BE2C (cell line): ENCODE data around the gene LGALS3BP.

Source experiments
- DNase-seq: peaks from one replicate; pipeline ENCODE4 v3.0.0-alpha.2; 2020
- H3K27me3 ChIP-seq: fragments of 250-450 bp; sonication (Bioruptor Pico); 2 replicates; pipeline ENCODE4 v1.5.1; 2020; ENCODE audit warnings: mild to moderate bottlenecking
- H3K36me3 ChIP-seq: fragments of 250-450 bp; sonication (Bioruptor Pico); 2 replicates; pipeline ENCODE4 v1.5.1; 2020; ENCODE audit warnings: mild to moderate bottlenecking
- H3K4me1 ChIP-seq: fragments of 250-450 bp; sonication (Bioruptor Pico); 2 replicates; pipeline ENCODE4 v1.5.1; 2020
- H3K4me3 ChIP-seq: 2 replicates; pipeline ENCODE4 v1.5.1; 2011; ENCODE audit warnings: low read depth, low read length
- H3K9me3 ChIP-seq: fragments of 250-450 bp; sonication (Bioruptor Pico); 2 replicates; pipeline ENCODE4 v1.5.1; 2020
- CTCF ChIP-seq: IDR thresholded peaks from 2 replicates; pipeline ENCODE4 v1.5.1; 2012; ENCODE audit warnings: mild to moderate bottlenecking, low read depth, low read length

Gene LGALS3BP

DNA sequence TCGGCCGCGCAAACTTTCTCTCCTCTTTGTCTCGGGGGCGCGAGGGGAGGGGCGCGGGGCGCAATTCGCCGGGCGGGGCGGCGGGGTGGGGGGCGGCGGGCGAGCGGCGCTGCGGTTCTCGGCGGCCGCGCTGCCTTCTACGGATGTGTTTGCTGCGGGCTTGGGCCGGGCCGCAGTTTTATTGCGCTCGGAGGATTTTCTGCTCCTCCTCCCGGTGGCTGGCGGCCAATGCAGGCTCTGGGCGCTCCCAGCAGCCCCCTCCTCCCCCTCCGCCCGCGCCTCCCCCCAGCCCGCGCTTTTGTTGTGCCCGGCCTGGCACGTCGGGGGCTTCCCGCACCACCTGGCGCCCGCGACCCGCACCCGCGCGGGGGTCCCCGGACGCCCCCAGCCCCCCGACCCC, 54.5 kb downstream of the LGALS3BP start, which contains the start of gene TIMP2:
Gene TIMP2, minus strand, starts transcription at position 154 of the 400 bp plus-strand sequence. CDS start 299 bp downstream, outside the sequence.
- TF ChIP-seq CTCF = peak; percentile 21; the same call in 1 of the 2 replicates
- peaks cover 12% of the 10 kb centered on the region for H3K4me1 ChIP-seq
- H3K9me3 ChIP-seq = no peaks in the 10 kb centered on the region
- H3K4me3 ChIP-seq = peak within 1 kb of the TSS; percentile 61
- peak; percentile 93 for DNase-seq
- no peaks in the 10 kb centered on the region for H3K36me3 ChIP-seq
- H3K27me3 ChIP-seq = no peaks in the 10 kb centered on the region

DNA sequence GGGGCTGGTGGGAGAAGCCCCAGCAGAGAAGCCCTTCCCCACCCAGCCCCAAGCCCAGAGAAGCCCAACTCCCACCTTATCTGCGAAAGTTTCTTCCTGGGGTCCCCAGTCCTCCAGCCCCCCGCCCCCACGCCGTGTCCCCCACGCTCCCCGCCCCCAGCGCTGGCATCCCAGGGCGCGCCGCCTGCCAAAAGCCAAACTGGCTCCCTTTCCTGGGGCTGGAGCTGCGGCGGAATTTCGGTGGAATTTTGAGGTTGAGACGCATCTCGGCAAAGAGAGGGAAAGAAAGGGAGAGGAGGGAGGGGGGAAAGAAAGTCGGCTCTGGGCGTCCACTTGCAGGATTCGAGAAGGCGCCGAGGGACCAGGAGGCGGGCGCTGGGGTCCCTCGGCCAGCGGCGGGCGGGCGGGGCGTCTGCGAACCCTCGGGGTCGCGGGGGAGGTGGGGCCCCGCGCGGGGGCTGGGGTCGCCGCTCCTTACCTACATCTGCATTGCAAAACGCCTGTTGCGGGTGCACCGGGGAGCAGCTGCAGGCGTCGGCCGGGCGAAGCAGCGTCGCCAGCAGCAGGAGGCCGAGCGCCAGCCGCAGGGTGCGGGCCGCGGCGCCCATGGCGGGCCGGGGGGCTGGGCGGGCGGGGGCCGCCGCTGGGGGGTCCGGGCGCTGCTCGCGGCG, 55.1 kb downstream of the LGALS3BP start:
- DNase-seq = no peak
- Histone ChIP-seq H3K9me3 (no peaks in the 10 kb centered on the region), H3K4me3 (peak overlapping the region; percentile 61), H3K27me3 (no peaks in the 10 kb centered on the region), H3K4me1 (peaks cover 12% of the 10 kb centered on the region), H3K36me3 (no peaks in the 10 kb centered on the region)
- no peak for TF ChIP-seq CTCF

DNA sequence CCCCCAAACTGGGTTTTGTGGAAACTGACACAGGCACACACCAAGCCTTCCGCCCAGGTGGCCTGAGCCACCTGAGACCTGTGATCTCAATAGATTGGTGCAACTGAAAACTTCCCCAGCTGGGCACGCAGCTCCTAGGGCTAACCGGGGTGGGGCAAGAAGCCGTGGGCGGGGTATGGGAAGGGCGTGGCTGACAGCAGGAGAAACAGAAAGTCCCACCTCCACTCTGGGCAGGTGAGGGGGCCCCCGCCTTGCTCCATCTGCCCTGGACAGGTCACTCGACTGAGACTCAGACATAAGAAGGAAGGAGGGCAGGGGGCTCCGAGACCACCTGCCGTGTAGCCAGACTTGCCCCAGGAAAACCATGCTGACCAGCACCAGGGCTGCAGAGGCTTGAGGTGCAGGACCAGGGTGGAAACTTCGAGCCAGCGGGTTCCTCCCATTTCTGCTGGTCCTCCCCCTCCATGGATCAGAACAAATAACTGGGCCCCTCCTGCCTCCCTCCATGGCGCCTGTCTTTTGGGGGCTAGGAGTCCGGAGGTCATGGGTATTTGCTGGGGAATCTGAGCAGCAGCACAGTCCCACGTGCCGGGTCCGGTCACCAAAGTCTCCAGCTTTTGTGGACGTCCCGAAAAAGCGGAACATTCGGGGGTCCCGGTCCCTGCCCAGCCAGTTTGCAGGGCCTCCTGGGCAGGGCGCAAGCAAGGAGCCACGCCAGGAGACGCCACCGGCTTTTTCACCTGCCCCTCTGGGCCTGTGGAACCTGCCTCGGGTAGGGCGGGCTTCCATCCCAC, 55.9 kb downstream of the LGALS3BP start:
- no peak for DNase-seq
- peak overlapping the region; percentile 61 for H3K4me3 ChIP-seq
- H3K4me1 ChIP-seq = peaks cover 12% of the 10 kb centered on the region
- no peak for TF ChIP-seq CTCF
- no peaks in the 10 kb centered on the region for H3K36me3 ChIP-seq
- no peaks in the 10 kb centered on the region for H3K27me3 ChIP-seq
- H3K9me3 ChIP-seq = no peaks in the 10 kb centered on the region

GRCh38 chr17:78922816-78923498, 56.8 kb downstream of the LGALS3BP start:
- no peak for TF ChIP-seq CTCF
- no peak overlapping the region for H3K4me3 ChIP-seq
- H3K9me3 ChIP-seq = no peaks in the 10 kb centered on the region
- H3K36me3 ChIP-seq = no peaks in the 10 kb centered on the region
- no peaks in the 10 kb centered on the region for H3K27me3 ChIP-seq
- H3K4me1 ChIP-seq = peaks cover 12% of the 10 kb centered on the region
- DNase-seq = no peak

DNA sequence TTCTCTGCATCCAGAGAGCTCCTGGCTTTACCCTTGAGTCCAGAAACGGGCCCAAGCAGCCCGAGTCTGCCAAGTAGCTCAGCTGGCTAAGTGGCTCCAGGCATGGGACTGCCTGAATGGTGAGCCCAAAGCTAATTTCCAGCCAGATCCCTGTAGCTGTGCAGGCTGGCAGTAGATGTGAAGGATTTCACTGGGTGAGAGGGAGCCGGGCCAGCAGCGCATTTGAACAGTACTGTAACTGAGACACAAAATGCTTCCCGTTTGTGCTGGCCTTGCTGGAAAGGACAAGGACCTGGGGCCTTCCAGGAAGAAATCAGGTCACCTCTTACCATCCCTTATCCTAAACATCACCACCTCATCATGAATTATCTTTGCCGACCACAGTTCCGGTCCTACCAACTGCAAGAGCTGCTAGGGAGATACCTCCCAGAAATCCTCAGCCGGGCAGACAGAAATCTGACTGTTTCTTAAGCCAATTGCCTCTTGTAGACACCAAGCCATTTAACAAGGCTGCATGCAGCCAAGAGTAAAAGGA, 58.2 kb downstream of the LGALS3BP start:
- Histone ChIP-seq H3K9me3 (no peaks in the 10 kb centered on the region), H3K36me3 (no peaks in the 10 kb centered on the region; the same call in 1 of the 2 replicates), H3K4me1 (peaks cover 20% of the 10 kb centered on the region), H3K4me3 (no peak overlapping the region), H3K27me3 (no peaks in the 10 kb centered on the region)
- DNase-seq = peak; percentile 47
- TF ChIP-seq CTCF = no peak
